HepG2 (cell line): ENCODE data around the gene AP1G1. TPM values are rescaled to one million over a fixed set of nuclear protein-coding genes. Genes with fewer than 3 reads are reported as not detected.

ENCODE experiments used
- BRCA1 ChIP-seq: sonication (generic); formaldehyde crosslinking; IDR thresholded peaks from 2 replicates; pipeline ENCODE4 v1.4.0; 2020; ENCODE audit warnings: missing genetic modification reagents
- DNMT1 ChIP-seq: sonication (generic); formaldehyde crosslinking; IDR thresholded peaks from 2 replicates; pipeline ENCODE4 v1.5.1; 2020; ENCODE audit warnings: mild to moderate bottlenecking, missing genetic modification reagents
- NONO ChIP-seq, 2 experiments: fragments of 450-650 bp in 1 of 2; sonication (generic) in 1 of 2; formaldehyde crosslinking in 1 of 2; IDR thresholded peaks in 1 of 2; conservative IDR thresholded peaks in 1 of 2; 2 replicates each; pipeline versions ENCODE4 v1.6.1 to v1.8.0; 2017 to 2022; ENCODE audit warnings: mild to moderate bottlenecking in 1 of 2, missing genetic modification reagents in 1 of 2, moderate library complexity in 1 of 2
- TOE1 ChIP-seq: sonication (generic); formaldehyde crosslinking; IDR thresholded peaks from 2 replicates; pipeline ENCODE4 v1.4.0; 2020; ENCODE audit warnings: mild to moderate bottlenecking, missing genetic modification reagents
- U2AF1 ChIP-seq: fragments of 200-400 bp; formaldehyde crosslinking; optimal IDR thresholded peaks from 2 replicates; pipeline ENCODE3; 2017; ENCODE audit warnings: mild to moderate bottlenecking, low read depth, low read length
- ZNF251 ChIP-seq: sonication (generic); formaldehyde crosslinking; IDR thresholded peaks from 2 replicates; pipeline ENCODE4 v1.9.0; 2021; ENCODE audit warnings: mild to moderate bottlenecking, missing genetic modification reagents
- ZNF263 ChIP-seq: sonication (generic); formaldehyde crosslinking; IDR thresholded peaks from 2 replicates; pipeline ENCODE4 v1.4.0; 2020; ENCODE audit warnings: missing genetic modification reagents
- ZNF749 ChIP-seq: sonication (generic); formaldehyde crosslinking; IDR thresholded peaks from 2 replicates; pipeline ENCODE4 v1.8.0; 2022; ENCODE audit warnings: mild to moderate bottlenecking, missing genetic modification reagents, moderate library complexity, borderline replicate concordance
- polyA plus RNA-seq, 8 experiments: library from polyadenylated mRNA; depleted of rRNA in 3 of 8; stranded (reverse) in 7 of 8; unstranded in 1 of 8; fragments of >200 nt; fragmentation: Illumina TruSeq in 4 of 8; extraction: Trizol in 4 of 8; gene quantifications; 2 replicates each; pipeline versions ENCODE4 v1.2.1 to v1.2.3, GENCODE V29; 2011 to 2016; ENCODE audit warnings: low read depth in 4 of 8, missing spikeins in 1 of 8, mixed read lengths in 1 of 8; ENCODE audit not compliant: insufficient read depth in 1 of 8
- total RNA-seq, 5 experiments: library from RNA; depleted of rRNA; stranded (reverse); fragments of >200 nt; fragmentation: Illumina TruSeq; extraction: Trizol; gene quantifications; 2 replicates each; pipeline ENCODE4 v1.2.3, GENCODE V29; 2016; ENCODE audit warnings: low read depth in 1 of 5
- TF ChIP-seq, protein P1 (sequence below): sonication (generic); formaldehyde crosslinking; IDR thresholded peaks from 2 replicates; pipeline ENCODE4 v1.4.0; 2020; ENCODE audit warnings: missing genetic modification reagents, borderline replicate concordance
- TF ChIP-seq, protein P2 (sequence below): sonication (generic); formaldehyde crosslinking; IDR thresholded peaks from 2 replicates; pipeline ENCODE4 v1.8.0; 2022; ENCODE audit warnings: mild to moderate bottlenecking, missing genetic modification reagents
- TF ChIP-seq, protein P3 (sequence below): sonication (generic); formaldehyde crosslinking; IDR thresholded peaks from 2 replicates; pipeline ENCODE4 v1.4.0; 2020; ENCODE audit warnings: missing genetic modification reagents, borderline replicate concordance
- TF ChIP-seq, protein P4 (sequence below): IDR thresholded peaks from 2 replicates; pipeline ENCODE4 v1.6.1; 2012; ENCODE audit warnings: inconsistent platforms

The AP1G1 gene
- total and polyA plus RNA-seq, 2 of the 13 experiments (the other 11 are each of a cell fraction or from before 2014, with no cell fraction given) = 62.2 to 66.2 TPM

DNA sequence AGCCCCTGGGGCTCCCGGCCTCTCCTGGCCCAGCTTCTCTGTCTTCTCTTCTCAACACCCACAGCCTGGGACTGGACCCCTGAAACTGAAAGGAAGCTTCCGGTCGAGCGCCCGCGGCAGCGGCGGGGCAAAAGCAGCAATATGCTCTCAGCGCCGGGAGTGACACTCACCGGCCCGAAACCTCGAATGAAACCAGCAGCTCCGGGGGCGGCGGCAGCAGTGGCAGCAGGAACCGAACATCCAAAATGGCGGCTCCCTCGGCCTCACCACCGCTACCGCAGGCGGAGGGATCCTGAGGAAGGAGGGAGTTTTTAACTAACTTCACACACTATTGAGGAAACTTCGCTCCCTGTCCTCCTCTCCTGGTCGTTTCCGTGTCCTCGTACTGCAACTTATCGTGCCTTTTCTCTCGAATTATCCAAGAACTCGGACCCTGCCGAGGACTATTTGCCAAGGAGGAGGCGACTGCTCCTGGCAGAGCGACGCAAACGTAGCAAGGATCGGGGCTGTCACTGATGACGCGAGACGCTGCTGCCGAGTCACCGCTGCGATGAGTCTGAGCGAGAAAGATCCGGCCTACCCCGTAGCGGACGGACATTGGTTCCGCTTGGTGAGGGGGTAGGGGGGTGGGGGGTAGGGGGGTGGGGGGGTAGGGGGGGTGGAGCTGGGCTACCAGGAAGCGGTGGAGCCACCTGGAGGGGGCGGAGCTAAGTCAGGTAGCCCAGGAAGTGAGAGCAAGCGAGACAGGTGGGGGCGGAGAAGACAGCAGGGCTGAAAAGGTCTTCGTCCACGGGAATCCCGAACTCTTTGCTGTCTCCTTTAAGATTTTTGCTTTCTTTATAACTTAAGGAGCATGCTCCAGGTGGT is at the start of gene AP1G1 (continued):
- TF ChIP-seq, protein P1, sequence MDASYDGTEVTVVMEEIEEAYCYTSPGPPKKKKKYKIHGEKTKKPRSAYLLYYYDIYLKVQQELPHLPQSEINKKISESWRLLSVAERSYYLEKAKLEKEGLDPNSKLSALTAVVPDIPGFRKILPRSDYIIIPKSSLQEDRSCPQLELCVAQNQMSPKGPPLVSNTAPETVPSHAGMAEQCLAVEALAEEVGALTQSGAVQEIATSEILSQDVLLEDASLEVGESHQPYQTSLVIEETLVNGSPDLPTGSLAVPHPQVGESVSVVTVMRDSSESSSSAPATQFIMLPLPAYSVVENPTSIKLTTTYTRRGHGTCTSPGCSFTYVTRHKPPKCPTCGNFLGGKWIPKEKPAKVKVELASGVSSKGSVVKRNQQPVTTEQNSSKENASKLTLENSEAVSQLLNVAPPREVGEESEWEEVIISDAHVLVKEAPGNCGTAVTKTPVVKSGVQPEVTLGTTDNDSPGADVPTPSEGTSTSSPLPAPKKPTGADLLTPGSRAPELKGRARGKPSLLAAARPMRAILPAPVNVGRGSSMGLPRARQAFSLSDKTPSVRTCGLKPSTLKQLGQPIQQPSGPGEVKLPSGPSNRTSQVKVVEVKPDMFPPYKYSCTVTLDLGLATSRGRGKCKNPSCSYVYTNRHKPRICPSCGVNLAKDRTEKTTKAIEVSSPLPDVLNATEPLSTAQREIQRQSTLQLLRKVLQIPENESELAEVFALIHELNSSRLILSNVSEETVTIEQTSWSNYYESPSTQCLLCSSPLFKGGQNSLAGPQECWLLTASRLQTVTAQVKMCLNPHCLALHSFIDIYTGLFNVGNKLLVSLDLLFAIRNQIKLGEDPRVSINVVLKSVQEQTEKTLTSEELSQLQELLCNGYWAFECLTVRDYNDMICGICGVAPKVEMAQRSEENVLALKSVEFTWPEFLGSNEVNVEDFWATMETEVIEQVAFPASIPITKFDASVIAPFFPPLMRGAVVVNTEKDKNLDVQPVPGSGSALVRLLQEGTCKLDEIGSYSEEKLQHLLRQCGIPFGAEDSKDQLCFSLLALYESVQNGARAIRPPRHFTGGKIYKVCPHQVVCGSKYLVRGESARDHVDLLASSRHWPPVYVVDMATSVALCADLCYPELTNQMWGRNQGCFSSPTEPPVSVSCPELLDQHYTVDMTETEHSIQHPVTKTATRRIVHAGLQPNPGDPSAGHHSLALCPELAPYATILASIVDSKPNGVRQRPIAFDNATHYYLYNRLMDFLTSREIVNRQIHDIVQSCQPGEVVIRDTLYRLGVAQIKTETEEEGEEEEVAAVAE (CRISPR knock-in tag) = peak; percentile 83; the same call in 1 of the 2 replicates
- TF ChIP-seq, protein P2, sequence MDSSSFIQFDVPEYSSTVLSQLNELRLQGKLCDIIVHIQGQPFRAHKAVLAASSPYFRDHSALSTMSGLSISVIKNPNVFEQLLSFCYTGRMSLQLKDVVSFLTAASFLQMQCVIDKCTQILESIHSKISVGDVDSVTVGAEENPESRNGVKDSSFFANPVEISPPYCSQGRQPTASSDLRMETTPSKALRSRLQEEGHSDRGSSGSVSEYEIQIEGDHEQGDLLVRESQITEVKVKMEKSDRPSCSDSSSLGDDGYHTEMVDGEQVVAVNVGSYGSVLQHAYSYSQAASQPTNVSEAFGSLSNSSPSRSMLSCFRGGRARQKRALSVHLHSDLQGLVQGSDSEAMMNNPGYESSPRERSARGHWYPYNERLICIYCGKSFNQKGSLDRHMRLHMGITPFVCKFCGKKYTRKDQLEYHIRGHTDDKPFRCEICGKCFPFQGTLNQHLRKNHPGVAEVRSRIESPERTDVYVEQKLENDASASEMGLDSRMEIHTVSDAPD (CRISPR knock-in tag) = peak; percentile 87
- no peak; the same call in 1 of the 2 replicates for TF ChIP-seq BRCA1 (CRISPR knock-in tag)
- no peak for TF ChIP-seq ZNF263 (CRISPR knock-in tag)
- TF ChIP-seq NONO (IDR thresholded peaks at IDR 0.05) = no peak
- peak; percentile 93 for TF ChIP-seq NONO (CRISPR knock-in tag; conservative IDR thresholded peaks at IDR 0.05)
- TF ChIP-seq, protein P3, sequence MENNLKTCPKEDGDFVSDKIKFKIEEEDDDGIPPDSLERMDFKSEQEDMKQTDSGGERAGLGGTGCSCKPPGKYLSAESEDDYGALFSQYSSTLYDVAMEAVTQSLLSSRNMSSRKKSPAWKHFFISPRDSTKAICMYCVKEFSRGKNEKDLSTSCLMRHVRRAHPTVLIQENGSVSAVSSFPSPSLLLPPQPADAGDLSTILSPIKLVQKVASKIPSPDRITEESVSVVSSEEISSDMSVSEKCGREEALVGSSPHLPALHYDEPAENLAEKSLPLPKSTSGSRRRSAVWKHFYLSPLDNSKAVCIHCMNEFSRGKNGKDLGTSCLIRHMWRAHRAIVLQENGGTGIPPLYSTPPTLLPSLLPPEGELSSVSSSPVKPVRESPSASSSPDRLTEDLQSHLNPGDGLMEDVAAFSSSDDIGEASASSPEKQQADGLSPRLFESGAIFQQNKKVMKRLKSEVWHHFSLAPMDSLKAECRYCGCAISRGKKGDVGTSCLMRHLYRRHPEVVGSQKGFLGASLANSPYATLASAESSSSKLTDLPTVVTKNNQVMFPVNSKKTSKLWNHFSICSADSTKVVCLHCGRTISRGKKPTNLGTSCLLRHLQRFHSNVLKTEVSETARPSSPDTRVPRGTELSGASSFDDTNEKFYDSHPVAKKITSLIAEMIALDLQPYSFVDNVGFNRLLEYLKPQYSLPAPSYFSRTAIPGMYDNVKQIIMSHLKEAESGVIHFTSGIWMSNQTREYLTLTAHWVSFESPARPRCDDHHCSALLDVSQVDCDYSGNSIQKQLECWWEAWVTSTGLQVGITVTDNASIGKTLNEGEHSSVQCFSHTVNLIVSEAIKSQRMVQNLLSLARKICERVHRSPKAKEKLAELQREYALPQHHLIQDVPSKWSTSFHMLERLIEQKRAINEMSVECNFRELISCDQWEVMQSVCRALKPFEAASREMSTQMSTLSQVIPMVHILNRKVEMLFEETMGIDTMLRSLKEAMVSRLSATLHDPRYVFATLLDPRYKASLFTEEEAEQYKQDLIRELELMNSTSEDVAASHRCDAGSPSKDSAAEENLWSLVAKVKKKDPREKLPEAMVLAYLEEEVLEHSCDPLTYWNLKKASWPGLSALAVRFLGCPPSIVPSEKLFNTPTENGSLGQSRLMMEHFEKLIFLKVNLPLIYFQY = peak; percentile 15
- no peak for TF ChIP-seq DNMT1 (CRISPR knock-in tag)
- TF ChIP-seq ZNF251 (CRISPR knock-in tag) = no peak
- TF ChIP-seq, protein P4, sequence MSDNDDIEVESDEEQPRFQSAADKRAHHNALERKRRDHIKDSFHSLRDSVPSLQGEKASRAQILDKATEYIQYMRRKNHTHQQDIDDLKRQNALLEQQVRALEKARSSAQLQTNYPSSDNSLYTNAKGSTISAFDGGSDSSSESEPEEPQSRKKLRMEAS = peak; percentile 85
- peak; percentile 69; the same call in 1 of the 2 replicates for TF ChIP-seq TOE1 (CRISPR knock-in tag)
- peak; percentile 90 for TF ChIP-seq U2AF1
- no peak; the same call in 1 of the 2 replicates for TF ChIP-seq ZNF749 (CRISPR knock-in tag)
